Bronchial epithelial cell (primary cell): ENCODE results near the gene CACNA1G. TPM values are rescaled to one million over a fixed set of nuclear protein-coding genes. Genes with fewer than 3 reads are reported as not detected.

Source experiments
- DNase-seq: peaks from one replicate; pipeline ENCODE4 v3.0.0-alpha.2; 2010; ENCODE audit warnings: low read depth
- FAIRE-seq: peaks from 2 replicates; lab custom pipeline; 2011; peaks lifted over from hg19 to GRCh38; lab: Jason Lieb, UNC
- H3K27me3 ChIP-seq: 2 replicates; pipeline ENCODE4 v1.5.1; 2011; ENCODE audit warnings: low read length; ENCODE audit not compliant: control insufficient read depth, insufficient read depth
- H3K36me3 ChIP-seq: 2 replicates; pipeline ENCODE4 v1.5.1; 2011; ENCODE audit warnings: low read length; ENCODE audit not compliant: control insufficient read depth, insufficient read depth
- H3K4me3 ChIP-seq: 2 replicates; pipeline ENCODE4 v1.5.1; 2011; ENCODE audit warnings: mild to moderate bottlenecking, low read depth, low read length, control low read depth
- total RNA-seq: library from RNA; depleted of rRNA; stranded (reverse); fragments of >200 nt; gene quantifications from 2 replicates; pipeline ENCODE4 v1.2.1, GENCODE V29; 2014
- TF ChIP-seq, protein P1 (sequence below): IDR thresholded peaks from 2 replicates; pipeline ENCODE4 v1.5.1; 2011; ENCODE audit warnings: mild to moderate bottlenecking, moderate library complexity, low read length, control low read depth, inconsistent platforms; ENCODE audit not compliant: insufficient read depth, severe bottlenecking

The CACNA1G gene
- total RNA-seq, 1 donor from 2014 or later = not detected

DNA sequence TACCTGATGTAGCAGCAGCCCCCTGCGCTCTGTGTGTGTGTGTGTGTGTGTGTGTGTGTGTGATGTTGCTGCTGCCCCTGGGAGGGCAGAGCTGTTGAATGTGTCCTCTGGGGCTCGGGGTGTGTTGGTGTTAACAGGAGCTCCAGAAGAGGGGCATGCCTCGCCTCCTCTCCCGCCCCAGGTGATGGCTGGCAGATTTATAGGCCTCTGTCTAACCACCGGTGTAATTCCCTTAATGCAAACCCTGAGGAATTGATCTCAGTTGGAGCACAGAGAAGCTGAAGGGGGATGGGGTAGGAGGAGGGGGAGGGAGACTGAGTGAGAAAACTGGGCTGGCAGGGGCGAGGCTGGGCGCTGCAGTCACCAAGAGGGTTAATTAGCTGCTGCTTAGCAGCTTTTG is 10.0 kb downstream of the CACNA1G start:
- no peak overlapping the region for H3K4me3 ChIP-seq
- DNase-seq = no peak
- H3K27me3 ChIP-seq = peaks cover 9% of the 10 kb centered on the region
- FAIRE-seq = no peak
- H3K36me3 ChIP-seq = no peaks in the 10 kb centered on the region
- TF ChIP-seq, protein P1, sequence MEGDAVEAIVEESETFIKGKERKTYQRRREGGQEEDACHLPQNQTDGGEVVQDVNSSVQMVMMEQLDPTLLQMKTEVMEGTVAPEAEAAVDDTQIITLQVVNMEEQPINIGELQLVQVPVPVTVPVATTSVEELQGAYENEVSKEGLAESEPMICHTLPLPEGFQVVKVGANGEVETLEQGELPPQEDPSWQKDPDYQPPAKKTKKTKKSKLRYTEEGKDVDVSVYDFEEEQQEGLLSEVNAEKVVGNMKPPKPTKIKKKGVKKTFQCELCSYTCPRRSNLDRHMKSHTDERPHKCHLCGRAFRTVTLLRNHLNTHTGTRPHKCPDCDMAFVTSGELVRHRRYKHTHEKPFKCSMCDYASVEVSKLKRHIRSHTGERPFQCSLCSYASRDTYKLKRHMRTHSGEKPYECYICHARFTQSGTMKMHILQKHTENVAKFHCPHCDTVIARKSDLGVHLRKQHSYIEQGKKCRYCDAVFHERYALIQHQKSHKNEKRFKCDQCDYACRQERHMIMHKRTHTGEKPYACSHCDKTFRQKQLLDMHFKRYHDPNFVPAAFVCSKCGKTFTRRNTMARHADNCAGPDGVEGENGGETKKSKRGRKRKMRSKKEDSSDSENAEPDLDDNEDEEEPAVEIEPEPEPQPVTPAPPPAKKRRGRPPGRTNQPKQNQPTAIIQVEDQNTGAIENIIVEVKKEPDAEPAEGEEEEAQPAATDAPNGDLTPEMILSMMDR = no peak

GRCh38 chr17:50571681-50572080 is 11.2 kb downstream of the CACNA1G start:
- TF ChIP-seq, protein P1 = no peak
- FAIRE-seq (no peak), DNase-seq (no peak)
- Histone ChIP-seq H3K36me3 (no peaks in the 10 kb centered on the region), H3K27me3 (peaks cover 2% of the 10 kb centered on the region), H3K4me3 (no peak overlapping the region)

DNA sequence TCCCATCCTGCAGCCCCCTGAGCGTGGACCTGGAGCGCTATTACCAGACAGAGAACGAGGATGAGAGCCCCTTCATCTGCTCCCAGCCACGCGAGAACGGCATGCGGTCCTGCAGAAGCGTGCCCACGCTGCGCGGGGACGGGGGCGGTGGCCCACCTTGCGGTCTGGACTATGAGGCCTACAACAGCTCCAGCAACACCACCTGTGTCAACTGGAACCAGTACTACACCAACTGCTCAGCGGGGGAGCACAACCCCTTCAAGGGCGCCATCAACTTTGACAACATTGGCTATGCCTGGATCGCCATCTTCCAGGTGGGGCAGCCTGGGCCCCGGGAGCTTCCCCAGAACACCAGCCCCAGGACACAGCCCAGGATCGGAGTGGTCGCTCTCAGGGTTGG is 12.0 kb downstream of the CACNA1G start:
- DNase-seq (no peak), FAIRE-seq (no peak)
- TF ChIP-seq, protein P1 = no peak
- H3K4me3 ChIP-seq = no peak overlapping the region
- H3K36me3 ChIP-seq = no peaks in the 10 kb centered on the region
- H3K27me3 ChIP-seq = no peaks in the 10 kb centered on the region

- Histone ChIP-seq H3K36me3 (no peaks in the 10 kb centered on the region), H3K27me3 (no peaks in the 10 kb centered on the region), H3K4me3 (no peak overlapping the region)
- DNase-seq = no peak
- no peak for FAIRE-seq
- TF ChIP-seq, protein P1 = no peak
Measured at GRCh38 chr17:50573866-50574611, 13.5 kb downstream of the CACNA1G start.

GRCh38 chr17:50575581-50576210 is 15.2 kb downstream of the CACNA1G start:
- Histone ChIP-seq H3K4me3 (no peak overlapping the region), H3K27me3 (no peaks in the 10 kb centered on the region), H3K36me3 (no peaks in the 10 kb centered on the region)
- no peak for DNase-seq
- TF ChIP-seq, protein P1 = peak; percentile 7
- no peak for FAIRE-seq

GRCh38 chr17:50576864-50577263 is 16.3 kb downstream of the CACNA1G start:
- no peaks in the 10 kb centered on the region for H3K27me3 ChIP-seq
- no peaks in the 10 kb centered on the region for H3K36me3 ChIP-seq
- no peak overlapping the region for H3K4me3 ChIP-seq
- DNase-seq (no peak), FAIRE-seq (peak; percentile 89)
- TF ChIP-seq, protein P1 = no peak
